Measurements from ENCODE around the gene CENPP.
"Not testable (repeated sequence)": the region's sequence is repeated elsewhere in the genome, so short reads cannot be mapped to it uniquely, and the experiment has no call there.

The CENPP gene

DNA sequence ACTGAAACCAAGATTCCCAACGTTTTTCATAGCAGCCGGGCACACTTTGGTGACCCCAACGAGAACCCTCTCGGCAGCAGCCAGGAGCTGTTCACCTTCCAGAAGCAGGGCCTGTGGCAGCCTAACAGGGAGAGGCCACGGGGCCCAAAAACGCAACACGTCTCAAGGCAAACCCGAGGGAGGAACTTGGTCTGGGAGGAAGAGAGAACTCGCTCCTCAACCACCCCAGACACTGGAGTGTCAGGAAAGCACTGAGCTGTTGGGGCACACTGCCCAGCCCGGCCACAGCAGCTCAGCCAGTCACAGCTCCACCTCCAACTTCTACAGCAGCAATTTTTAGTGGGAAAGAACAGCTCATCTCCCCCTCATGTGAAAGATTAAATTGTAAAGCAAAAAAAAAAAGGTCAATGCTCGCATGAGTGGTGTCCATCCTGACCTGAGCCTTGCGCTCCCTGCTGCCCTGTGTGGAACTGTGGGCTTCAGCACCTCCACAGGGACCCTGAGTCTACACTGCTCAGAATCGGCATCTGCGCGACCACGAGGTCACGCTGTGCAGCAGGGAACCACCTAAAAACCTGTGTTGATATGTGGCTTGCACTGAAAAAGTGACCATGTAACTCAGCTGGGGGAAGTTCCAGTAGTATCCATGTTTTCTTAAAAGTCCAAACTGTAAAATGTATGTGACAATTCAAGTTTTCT, 289.2 kb downstream of the CENPP start:
- no peak for DNase-seq (ENCODE audit: low read depth in 2 of 2)

DNA sequence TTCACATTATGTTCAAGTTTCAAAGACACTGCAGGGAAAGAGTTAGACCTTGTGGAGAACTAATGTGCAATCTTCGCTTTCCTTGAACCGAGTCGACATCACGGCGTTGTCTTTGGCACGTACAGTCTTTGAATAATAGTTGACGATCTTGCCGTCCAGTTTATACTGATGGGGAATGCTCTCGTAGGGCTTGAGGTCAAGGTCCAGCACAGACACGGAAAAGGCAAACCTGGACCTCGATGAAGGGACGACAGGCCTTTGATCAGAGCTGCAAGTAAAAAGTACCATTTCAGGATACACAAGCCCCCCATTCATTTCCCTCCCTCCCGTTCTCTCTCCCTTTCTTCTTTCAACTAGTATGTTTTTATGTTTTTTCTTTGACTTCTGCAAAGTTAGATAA, 290.0 kb downstream of the CENPP start:
- DNase-seq (ENCODE audit: low read depth in 2 of 2): no peak

DNA sequence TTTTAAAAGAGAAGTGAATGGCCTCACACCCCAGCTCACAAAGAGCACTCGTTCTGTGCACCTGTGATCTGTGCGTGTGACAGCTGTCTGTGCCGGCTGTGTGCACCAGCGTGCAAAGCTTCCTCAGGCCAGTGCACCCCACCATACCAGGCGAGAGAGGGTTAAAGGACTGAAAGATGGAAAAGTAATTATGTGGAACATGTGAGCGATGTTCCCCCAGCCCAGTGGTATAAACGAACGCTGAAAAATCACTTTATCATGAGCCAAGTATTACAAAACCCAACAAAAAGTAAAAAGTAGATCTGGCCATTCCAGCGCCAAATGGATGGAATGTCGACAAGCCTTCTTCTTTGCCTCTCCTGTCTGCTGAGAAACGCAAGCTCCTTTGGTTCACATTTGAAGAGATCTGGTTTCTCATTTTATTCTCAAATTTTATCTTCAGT, 290.5 kb downstream of the CENPP start:
- no peak for DNase-seq (ENCODE audit: low read depth in 2 of 2)

DNA sequence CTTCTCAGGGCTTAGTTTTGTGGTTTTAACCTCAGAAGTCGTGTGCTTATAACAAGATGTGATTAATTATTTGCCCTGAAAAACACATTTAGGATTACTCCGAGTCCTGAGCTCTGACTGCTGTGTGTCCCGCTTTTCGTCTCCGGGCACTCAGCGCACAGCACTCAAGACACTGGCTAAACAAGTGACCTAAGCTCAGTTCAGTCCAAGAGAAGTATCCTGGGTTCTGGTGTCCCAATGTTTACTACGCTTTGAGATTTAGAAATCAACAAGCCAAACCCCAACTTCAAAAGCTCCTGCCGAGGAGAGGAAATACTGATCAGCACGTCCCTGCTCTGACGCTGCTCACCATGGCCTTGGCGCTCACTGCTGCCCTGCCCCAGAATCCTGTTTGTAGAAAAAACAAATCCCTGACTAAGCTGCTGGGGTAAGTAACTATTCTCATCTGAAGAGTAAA, 290.9 kb downstream of the CENPP start:
- DNase-seq (ENCODE audit: low read depth in 2 of 2): no peak

DNA sequence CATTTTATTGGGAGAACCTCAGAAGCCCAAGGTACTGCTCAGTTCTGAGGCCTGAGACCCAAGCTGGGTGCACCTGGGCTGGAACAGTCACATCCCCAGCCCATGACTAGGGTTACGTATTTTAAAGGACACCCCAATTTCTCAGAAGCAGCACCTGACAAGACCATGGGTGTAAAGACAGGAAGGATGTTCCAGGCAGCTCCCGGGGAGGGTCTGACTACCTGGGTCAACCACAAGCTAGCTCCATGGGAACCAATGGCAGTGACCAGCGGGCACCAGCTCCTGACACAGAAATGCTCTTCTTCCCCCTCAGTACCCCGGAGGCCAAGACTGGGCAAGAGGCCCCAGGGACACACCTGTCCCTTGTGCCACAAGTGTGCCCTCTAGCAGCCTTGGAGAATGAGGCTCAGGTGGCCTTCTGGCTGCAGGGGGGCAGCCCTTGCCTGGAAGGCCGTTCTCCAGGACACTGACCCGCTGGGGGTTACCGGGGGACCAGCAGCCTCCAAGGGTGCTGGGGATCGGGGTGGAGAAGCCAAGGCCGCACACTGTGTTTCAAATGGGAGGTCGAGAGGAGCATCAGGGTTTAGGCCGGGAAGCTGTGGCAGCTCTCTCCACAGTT, 291.6 kb downstream of the CENPP start:
- DNase-seq (ENCODE audit: low read depth in 2 of 2): no peak

DNA sequence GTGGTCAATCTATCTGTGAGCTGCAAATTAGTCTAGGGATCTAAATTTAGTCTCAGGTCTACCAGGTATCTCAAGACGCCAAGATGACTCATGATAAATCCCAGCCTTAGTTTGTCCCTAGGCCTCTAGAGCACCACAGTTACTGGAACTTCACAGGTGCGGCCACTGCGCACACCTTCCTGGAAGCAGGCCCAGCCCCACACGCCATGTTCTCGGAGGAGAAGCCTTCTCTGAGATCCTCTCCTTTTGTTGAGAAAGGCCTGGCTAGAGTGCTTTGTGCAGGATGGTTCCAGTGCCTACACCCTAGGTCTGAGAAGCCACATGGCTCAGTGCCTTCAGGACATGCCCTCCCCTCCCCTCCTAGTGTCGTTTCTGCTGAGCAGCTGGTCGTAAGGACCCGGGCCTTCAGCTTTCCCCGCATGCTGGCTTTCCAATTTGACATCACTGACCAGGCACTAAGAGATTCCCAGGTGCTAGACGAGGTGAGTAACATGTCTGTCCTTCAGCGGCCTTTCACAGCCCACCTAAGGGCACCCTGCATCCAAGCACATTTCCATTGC, 292.3 kb downstream of the CENPP start:
- DNase-seq (ENCODE audit: low read depth in 2 of 2): no peak

DNA sequence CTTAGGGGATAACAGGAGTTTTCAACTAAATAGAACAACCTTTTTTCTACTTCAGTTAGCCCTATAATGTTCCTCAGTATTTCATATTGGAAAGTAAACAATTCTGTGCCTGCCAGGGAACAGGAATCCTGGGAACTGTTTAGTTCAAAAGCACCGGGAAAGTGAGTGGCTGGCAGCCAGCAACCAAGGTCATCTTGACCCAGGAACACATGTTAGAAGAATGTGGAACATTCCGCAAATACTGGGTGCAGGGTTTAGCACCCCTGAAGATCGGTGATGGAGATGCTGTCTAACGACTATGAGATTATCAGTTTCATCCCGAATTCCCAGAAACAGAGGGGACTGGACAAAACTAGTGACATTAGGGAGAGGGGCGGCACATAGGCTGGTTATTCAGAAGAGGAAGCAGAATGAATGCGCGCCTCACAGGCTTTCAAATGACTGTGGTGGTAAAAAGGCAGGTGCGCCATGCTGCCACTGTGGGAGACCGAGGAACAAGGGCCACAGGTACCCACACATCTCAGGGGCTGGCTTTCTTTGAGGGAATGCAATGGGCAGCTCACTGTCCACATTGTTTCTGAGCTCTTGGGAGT, 293.0 kb downstream of the CENPP start:
- no peak for DNase-seq (ENCODE audit: low read depth in 2 of 2)

DNA sequence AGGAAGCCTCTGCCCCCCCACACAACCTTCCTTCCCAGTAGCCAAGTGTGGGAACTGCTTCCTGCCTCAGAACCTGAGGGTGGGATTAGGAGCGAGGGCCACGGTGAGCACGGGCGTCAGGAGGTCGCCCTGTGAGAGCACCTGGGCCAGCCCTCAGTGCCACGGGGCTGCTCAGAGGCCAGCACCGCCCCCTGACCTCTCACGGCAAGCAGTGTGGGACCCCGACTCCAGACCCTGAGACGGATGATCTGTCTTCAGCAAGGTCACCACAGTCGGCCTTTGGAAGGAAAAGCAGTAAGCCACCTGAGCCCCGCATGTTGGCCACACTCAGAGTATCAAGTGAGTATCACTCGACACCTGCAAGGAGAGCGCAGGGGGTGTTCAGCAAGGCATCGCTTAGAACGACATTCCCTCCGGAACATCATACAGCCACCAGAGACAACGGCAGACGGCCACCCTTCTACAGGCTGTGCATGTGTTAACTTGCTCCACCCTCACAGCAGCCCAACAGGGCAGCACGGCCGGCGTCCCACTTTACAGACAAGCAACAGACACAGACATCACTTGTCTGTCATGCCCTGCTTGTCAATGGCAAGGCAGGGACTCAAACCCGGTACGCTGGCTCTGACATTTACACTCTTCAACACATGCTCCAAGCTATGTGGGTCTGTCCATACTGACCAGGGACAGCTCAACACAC, 294.0 kb downstream of the CENPP start:
- no peak for DNase-seq (ENCODE audit: low read depth in 2 of 2)

DNA sequence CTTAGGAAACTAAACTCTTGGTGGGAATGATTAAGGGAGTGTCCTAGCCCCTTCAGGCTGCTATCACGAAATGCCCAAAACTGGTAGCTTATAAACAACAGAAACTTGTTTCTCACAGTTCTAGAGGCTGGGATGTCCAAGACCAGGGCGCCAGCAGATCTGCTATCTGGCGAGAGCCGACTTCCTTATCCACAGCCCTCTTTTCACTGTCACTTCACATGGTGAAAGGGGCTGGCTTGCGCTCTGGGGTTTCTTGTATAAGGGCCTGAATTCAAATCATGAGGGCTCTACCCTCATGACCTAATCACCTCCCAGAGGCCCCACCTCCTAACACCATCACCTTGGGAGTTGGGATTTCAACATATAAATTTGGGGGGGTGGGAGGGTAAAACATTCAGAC, 295.1 kb downstream of the CENPP start:
- no peak for DNase-seq (ENCODE audit: low read depth in 2 of 2)

DNA sequence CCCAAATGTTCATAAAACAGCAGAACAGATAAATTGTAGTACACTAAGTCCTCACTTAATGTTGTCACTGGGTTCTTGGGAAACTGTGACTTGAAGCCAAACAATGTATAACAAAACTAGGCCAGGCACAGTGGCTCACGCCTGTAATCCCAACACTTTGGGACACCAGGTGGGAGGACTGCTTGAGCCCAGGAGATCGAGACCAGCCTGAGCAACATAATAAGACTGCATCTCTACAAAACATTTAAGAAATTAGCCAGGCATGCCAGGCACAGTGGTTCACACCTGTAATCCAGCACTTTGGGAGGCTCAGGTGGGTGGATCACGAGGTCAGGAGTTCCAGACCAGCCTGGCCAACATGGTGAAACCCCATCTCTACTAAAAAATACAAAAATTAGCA, 298.2 kb downstream of the CENPP start:
- DNase-seq (ENCODE audit: low read depth in 2 of 2): not testable (repeated sequence)

DNA sequence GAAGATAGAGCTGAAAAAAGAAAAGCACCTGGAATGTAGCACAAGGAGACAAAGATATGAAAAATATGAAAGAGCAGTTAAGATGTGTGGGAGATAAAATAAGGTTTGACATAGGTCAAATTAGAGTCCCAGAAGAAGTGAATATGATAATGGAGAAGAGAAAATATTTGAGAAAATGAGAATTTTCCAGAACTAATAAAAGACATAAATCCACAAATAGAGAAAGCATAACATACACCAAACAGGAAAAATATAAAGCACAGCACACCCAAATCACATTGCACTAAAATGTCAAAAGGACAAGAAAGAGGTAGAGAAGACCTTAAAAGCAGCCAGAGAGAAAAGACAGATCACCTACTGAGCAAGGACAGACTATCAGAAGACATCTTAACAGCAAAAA, 300.7 kb downstream of the CENPP start:
- DNase-seq (ENCODE audit: low read depth in 2 of 2): no peak

DNA sequence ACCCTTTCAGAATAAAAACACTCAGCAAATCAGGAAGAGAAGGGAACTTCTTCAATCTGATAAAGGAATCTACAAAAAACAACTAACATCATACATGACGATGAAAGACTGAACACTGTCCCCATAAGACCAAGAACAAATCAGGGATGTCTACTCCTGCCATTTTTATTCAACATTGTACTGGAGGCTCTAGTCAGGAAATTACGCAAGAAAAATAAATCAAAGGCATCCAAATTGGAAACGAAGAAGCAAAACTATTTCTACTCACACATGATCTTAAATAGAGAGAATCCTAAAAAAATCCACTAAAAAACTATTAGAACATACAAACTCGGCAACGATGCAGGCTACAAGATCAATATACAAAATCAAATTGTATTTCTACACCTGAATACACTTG, 301.9 kb downstream of the CENPP start:
- DNase-seq (ENCODE audit: low read depth in 2 of 2): no peak

DNA sequence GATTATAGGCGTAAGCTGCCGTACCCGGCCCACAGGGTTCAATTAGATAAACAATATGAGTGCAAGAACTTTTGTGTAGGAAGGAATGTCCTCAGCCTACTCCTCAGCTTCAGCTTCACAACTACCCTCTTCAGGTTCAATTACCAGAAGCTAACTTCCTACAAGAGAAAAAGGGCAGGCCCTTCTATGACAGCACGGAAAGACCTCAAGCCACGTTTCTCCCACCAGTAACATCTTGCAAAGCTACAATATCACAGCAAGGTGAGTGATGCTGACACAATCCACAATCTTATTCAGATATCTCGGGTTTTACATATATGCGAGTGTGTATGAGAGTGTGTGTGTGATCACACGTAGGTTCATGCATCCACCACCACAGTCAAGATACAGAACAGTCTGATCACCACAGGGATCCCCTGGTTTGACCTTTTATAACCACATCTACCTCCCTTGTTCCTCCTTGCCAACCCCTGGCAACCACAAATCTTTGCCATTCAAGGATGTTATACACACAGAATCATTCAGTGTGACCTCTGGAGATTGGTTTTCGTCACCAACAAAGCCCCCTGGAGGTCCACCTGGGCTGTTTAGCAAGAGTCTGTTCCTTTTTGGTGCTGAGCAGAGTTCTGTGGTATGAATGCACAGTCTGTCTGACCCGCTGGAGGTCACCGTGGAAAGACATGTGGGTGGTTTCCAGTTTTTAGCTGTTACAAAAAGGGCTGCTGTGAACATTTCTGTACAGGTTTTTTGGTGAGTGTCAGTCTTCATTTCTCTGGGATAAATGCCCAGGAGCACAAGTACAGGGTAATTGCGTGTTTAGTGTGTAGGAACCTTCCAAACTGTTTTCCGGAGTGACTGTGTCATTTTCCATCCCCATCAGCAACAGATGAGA, 305.9 kb downstream of the CENPP start:
- DNase-seq (ENCODE audit: low read depth in 2 of 2): no peak

DNA sequence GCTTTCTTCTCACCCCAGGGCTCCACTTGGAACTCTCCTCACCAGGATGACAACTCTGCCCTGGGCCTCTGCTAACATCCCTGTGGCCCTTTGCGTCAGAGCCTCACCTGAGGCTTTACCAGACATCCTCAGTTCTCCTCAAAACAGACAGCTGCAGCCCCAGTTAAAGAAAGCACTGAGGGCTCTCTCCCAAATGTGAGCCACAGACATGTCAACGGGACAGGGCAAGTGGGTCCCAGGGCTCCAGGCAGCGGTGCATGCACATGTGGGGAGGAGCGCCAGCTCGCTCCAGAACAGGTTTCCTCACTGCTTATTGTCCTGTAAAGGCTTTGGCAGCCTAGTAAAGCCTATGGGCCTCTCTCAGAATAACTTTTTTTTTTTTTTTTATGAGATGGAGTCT, 306.9 kb downstream of the CENPP start:
- no peak for DNase-seq (ENCODE audit: low read depth in 2 of 2)

DNA sequence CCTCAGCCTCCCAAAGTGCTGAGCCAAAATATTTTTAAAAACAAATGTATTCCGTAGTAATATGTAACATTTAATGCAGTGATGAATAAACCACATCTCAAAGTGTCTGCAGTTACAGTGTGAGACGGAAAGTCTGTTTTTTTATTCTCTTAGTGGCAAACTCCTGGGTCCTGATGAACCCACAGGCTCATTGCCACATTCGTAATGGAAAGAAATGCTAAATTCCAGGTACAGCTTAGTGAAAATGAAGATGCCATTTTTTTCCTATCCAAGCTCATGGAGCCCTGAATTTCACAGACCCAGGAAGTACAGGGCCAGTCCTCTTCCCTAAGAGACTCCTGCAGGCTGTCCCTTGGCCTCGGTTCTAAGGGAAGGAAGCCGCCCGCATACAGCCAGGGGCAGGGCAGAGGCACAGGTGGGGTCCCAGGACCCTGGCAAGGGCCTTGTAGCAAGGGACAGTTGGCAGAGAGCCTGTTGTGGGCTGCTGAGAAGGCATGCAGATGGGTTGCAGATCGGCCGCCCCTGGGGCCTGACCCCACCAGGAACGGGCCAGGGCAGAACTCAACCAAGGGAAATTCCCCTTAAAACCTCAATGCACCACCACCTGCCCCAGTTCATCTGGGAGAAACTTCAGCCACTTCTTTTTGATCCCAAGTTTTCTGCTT, 308.0 kb downstream of the CENPP start:
- DNase-seq (ENCODE audit: low read depth in 2 of 2): no peak

DNA sequence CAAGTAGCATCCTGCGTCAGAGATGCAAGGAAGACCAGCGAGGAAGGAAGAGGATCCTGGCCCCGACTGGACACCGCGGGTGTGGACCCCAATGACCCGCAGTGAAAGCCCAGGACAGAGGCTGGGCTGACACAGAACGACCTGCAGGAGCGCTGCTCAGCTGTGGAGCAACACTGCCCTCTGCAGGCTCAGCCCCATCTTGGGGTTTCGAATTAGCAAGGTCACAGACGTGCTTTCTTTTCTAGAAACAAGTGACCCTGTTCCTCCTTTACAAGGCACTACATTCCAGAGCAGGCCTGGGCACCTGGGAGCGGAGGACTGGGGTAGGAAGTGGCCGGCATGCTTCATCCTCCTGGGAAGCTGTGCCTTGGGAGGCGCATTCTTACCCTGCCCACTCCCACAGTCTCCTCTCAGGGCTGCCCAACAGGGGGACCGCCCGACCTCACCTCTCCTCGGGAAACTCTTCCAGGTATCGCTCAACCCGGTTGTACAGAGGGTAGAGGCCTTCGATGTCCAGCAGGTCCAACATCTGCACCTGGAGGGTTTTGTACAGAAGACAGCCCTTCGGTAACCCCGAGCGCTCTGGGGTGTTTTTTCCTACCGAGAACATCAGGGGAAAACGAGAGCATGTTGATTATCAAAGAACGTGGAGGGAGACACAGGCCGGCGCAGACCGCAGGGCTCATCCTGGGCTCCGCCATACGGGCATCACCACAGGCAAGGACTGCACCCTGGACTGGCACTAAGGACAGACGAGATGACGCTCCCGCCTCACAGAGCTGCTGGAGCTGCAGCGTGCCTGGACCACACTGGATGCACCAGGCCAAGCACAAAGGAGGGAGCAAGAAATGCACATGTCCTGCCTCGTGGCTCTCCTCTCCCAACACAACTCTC, 309.2 kb downstream of the CENPP start:
- peak; percentile 44 to 57 for DNase-seq (ENCODE audit: low read depth in 2 of 2)

DNA sequence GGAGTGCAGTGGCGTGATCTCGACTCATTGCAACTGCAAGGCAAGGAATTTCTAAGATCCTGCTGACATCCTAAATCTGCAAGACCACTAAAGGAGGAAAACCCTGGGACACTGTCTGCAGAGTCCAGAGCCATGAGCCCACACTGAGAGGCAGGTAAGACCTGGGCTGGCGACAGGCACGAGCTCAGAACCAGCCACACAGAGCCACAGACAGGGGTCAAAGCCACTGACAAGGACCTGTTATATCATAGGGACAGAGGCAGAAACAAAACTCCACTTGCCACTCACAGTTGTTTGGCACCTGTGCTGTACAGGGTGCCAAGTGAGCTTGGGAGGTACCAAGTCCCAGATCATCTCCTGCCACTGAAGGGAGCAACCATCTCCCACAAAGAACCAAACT, 310.0 kb downstream of the CENPP start:
- DNase-seq (ENCODE audit: low read depth in 2 of 2): no peak

DNA sequence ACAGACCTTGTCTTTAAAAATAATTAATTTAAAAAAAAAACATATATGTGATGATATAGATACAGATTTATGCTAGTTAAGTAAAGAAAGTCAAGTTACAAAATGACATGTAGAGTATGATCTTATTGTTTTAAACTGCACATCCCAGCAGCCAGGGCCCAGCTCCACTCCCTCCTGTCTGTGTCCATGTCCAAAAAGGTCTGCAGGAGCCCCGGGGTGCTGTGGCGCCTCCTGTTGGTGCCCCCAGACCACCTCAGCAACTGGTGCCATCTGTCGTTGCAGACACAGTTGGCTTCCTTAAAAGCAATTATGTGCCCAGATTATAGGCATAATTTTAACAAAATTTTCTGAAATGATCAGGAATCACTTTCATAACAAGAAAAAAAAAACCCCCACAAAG, 310.9 kb downstream of the CENPP start:
- DNase-seq (ENCODE audit: low read depth in 2 of 2): no peak

DNA sequence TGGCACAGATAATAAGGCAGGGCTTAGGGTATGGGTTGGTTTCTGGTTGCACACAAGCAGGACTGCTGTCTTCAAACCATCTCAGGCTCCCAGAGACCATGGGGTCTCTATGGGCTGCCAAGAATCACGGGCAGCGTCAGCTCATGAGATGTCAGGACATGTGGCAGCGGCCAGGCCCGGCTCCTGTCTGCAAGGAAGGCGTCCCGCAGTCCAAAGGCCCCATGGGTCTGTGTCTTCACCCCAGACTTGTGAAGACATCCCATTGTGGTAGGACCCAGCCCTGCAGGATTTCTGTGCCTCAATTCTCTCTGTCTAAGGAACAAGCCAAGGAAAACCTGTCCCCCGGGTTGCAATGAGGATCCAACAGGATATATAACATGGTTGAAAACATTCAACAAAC, 311.6 kb downstream of the CENPP start:
- no peak for DNase-seq (ENCODE audit: low read depth in 2 of 2)

All from stimulated activated CD4-positive, alpha-beta T cell treated with anti-CD3 and anti-CD28 coated beads, Interleukin-15, amount 100 ng/mL, for 48 hours (primary cell).